ENCODE results near the gene SMIM32.

- no peak for TF ChIP-seq CTCF (conservative IDR thresholded peaks at IDR 0.05)
- no peak for TF ChIP-seq ZFX (IDR thresholded peaks at IDR 0.05)
These were observed 45.3 kb downstream of the SMIM32 start for GRCh38 chr5:136147632-136148031.
